CD4-positive, alpha-beta T cell (primary cell): ENCODE measurements around the gene LHB. TPM values are rescaled to one million over a fixed set of nuclear protein-coding genes. Genes with fewer than 3 reads are reported as not detected.

ENCODE experiments used
- ATAC-seq: fragments of 200-7000 bp; cut with Tn5 transposase; one replicate; pipeline ENCODE4 v1.10.0; 2022; ENCODE audit warnings: mild to moderate bottlenecking; ENCODE audit not compliant: poor library complexity
- CTCF ChIA-PET: fragments of 350-600 bp; sonication (Branson Sonifier 250); formaldehyde crosslinking; loops from one replicate; lab custom pipeline; 2021; ENCODE audit warnings: antibody characterized with exemption, inconsistent platforms; lab: Charles Lee
- POLR2A ChIA-PET: fragments of 350-600 bp; sonication (Branson Sonifier 250); formaldehyde crosslinking; loops from one replicate; lab custom pipeline; 2021; ENCODE audit warnings: antibody characterized with exemption, inconsistent platforms; lab: Charles Lee
- DNase-seq, 14 experiments: peaks; one replicate each; pipeline ENCODE4 v3.0.0-alpha.2; 2013 to 2020; ENCODE audit warnings: mixed read lengths in 2 of 14
- H3K27ac ChIP-seq, 2 donors: one replicate each; pipeline versions ENCODE4 v1.5.1 to v1.7.0; 2013; ENCODE audit warnings: low read length in 2 of 2, low read depth in 1 of 2, mild to moderate bottlenecking in 1 of 2
- H3K27me3 ChIP-seq, 2 experiments: 1 replicate in 1 of 2; 2 replicates in 1 of 2; pipeline versions ENCODE4 v1.6.1 to v1.7.0; 2013; ENCODE audit warnings: low read length in 2 of 2, control low read depth in 1 of 2, mild to moderate bottlenecking in 1 of 2, moderate library complexity in 1 of 2; ENCODE audit not compliant: insufficient read depth in 2 of 2, control insufficient read depth in 1 of 2
- H3K36me3 ChIP-seq: one replicate; pipeline ENCODE4 v1.6.1; 2013; ENCODE audit warnings: low read length, control low read depth; ENCODE audit not compliant: insufficient read depth
- H3K4me1 ChIP-seq: one replicate; pipeline ENCODE4 v1.6.1; 2013; ENCODE audit warnings: low read length, control low read depth; ENCODE audit not compliant: insufficient read depth
- H3K4me3 ChIP-seq: one replicate; pipeline ENCODE4 v1.5.1; 2013; ENCODE audit warnings: mild to moderate bottlenecking, low read length, moderate library complexity
- H3K9me3 ChIP-seq, 2 experiments: 1 replicate in 1 of 2; 2 replicates in 1 of 2; pipeline versions ENCODE4 v1.6.1 to v1.7.0; 2013; ENCODE audit warnings: low read length in 2 of 2, mild to moderate bottlenecking in 2 of 2, control low read depth in 1 of 2, moderate library complexity in 1 of 2; ENCODE audit not compliant: control insufficient read depth in 1 of 2, insufficient read depth in 1 of 2
- H3K27ac Mint-ChIP-seq: one replicate; pipeline ENCODE4 v1.8.0; 2020; ENCODE audit warnings: mixed read lengths
- H3K27me3 Mint-ChIP-seq: one replicate; pipeline ENCODE4 v1.8.0; 2021; ENCODE audit warnings: mixed read lengths
- H3K36me3 Mint-ChIP-seq: one replicate; pipeline ENCODE4 v1.8.0; 2021; ENCODE audit warnings: low read depth, mixed read lengths
- H3K4me1 Mint-ChIP-seq: one replicate; pipeline ENCODE4 v1.8.0; 2021; ENCODE audit warnings: low read depth, mixed read lengths
- H3K4me3 Mint-ChIP-seq: one replicate; pipeline ENCODE4 v1.8.0; 2020; ENCODE audit warnings: mild to moderate bottlenecking, mixed read lengths
- H3K9me3 Mint-ChIP-seq: one replicate; pipeline ENCODE4 v1.8.0; 2020; ENCODE audit warnings: mixed read lengths
- intact Hi-C, 2 experiments: fragments of 100-400 bp; cut with DNase I in 1 of 2; cut with micrococcal nuclease in 1 of 2; formaldehyde crosslinking; loops; one replicate each; pipeline versions ENCODE4 v1.15.1 to v1.9.0; 2023 to 2025; cut with DNase I, micrococcal nuclease
- total RNA-seq, 174 experiments: library from RNA in 2 of 174; stranded (reverse) in 2 of 174; gene quantifications; one replicate each; pipeline ENCODE4 v1.2.3 and lab custom pipeline; 2021 to 2026
- TF ChIP-seq, protein P1 (sequence below): fragments of 200-600 bp; IDR thresholded peaks from one replicate; pipeline ENCODE4 v1.8.0; 2022; ENCODE audit warnings: antibody characterized with exemption, mild to moderate bottlenecking

LHB gene
- total RNA-seq, 2 experiments from 2014 or later: not detected

DNA sequence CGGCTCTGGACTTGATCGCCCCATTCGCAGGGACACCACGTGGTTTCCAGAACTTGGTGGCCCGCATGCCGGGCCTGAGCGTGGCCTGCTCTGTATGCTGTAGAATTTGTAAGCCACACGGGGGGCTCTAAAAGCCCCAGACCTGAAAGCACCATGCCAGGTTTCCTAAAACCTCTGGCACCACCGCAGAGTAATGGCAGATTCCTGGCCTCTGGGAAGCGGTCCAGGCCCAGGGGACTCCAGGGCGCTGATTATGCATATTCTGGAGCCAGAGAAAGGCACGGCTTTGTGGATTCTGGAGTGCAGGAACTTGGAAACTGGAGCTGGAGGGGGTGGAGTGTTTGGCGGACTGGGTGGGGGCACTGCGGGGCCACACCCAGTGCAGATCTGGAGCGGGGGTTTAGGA lies 48.1 kb downstream of the LHB start:
- H3K36me3 Mint-ChIP-seq: peaks cover 58% of the 10 kb centered on the region
- ChIA-PET POLR2A (no interaction called here), CTCF (interaction anchor here (2.6 kb wide), 1 partner anchor 125 kb away, joined by 31 read pairs; no protein-coding TSS in a partner anchor)
- Histone ChIP-seq H3K9me3 (peaks cover 0 to 3% of the 10 kb centered on the region in 2 experiments), H3K27me3 (peaks cover 0 to 2% of the 10 kb centered on the region in 2 experiments), H3K27ac (no peak overlapping the region), H3K4me1 (peaks cover 36% of the 10 kb centered on the region), H3K4me3 (no peak overlapping the region), H3K36me3 (peaks cover 48% of the 10 kb centered on the region)
- ATAC-seq (no peak), DNase-seq (no peak)
- H3K4me1 Mint-ChIP-seq: peaks cover 34% of the 10 kb centered on the region
- intact Hi-C loops: loop anchor here in 1 of 2 experiments (5.0 kb wide), 2 partner anchors 112 to 322 kb away; partner anchors contain the start of gene CA11
- H3K27me3 Mint-ChIP-seq: no peaks in the 10 kb centered on the region
- no peak overlapping the region for H3K4me3 Mint-ChIP-seq
- H3K27ac Mint-ChIP-seq: no peak overlapping the region
- H3K9me3 Mint-ChIP-seq: no peaks in the 10 kb centered on the region
- TF ChIP-seq, protein P1, sequence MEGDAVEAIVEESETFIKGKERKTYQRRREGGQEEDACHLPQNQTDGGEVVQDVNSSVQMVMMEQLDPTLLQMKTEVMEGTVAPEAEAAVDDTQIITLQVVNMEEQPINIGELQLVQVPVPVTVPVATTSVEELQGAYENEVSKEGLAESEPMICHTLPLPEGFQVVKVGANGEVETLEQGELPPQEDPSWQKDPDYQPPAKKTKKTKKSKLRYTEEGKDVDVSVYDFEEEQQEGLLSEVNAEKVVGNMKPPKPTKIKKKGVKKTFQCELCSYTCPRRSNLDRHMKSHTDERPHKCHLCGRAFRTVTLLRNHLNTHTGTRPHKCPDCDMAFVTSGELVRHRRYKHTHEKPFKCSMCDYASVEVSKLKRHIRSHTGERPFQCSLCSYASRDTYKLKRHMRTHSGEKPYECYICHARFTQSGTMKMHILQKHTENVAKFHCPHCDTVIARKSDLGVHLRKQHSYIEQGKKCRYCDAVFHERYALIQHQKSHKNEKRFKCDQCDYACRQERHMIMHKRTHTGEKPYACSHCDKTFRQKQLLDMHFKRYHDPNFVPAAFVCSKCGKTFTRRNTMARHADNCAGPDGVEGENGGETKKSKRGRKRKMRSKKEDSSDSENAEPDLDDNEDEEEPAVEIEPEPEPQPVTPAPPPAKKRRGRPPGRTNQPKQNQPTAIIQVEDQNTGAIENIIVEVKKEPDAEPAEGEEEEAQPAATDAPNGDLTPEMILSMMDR: no peak

DNA sequence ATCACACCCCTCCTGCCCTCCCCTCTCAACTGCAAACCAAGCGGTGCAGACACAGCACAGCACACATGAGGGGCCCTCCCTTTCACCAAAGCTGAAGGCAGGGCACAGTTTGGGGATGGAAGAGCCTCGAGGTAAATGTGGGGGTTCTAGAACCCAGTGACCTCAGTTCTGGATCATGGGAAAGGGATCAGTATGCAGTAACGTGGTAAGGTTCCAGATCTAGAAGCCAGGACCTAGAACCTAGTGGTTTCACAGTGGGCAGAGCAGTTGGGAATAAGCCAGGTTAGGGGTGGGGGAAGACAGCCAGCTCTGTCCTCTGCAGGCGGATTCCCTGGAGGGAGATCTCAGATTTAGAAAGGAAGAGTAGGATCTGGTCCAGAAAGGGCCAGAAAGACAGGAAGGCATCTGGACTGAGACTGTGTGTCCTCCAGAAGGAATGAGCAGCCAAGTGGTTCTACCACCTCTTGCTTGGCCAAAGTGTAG lies 48.7 kb downstream of the LHB start:
- intact Hi-C loops: loop anchor here in 1 of 2 experiments (5.0 kb wide), 2 partner anchors 111 to 321 kb away; partner anchors contain the start of gene CA11
- CTCF ChIA-PET: interaction anchor here (1.4 kb wide), 1 partner anchor 25 kb away, joined by 5 read pairs; the partner anchor contains the start of genes GYS1 and RUVBL2
- peaks cover 42% of the 10 kb centered on the region for H3K4me1 ChIP-seq
- TF ChIP-seq, protein P1: no peak
- H3K36me3 Mint-ChIP-seq: peaks cover 56% of the 10 kb centered on the region
- H3K4me1 Mint-ChIP-seq: peaks cover 39% of the 10 kb centered on the region
- H3K27me3 Mint-ChIP-seq: no peaks in the 10 kb centered on the region
- no peak overlapping the region for H3K27ac ChIP-seq
- DNase-seq: no peak
- H3K27ac Mint-ChIP-seq: no peak overlapping the region
- H3K36me3 ChIP-seq: peaks cover 46% of the 10 kb centered on the region
- peaks cover 0 to 3% of the 10 kb centered on the region in 2 experiments for H3K9me3 ChIP-seq
- peak overlapping the region; percentile 25 for H3K4me3 Mint-ChIP-seq
- H3K27me3 ChIP-seq: peaks cover 0 to 2% of the 10 kb centered on the region in 2 experiments
- H3K9me3 Mint-ChIP-seq: no peaks in the 10 kb centered on the region
- no peak overlapping the region for H3K4me3 ChIP-seq
- POLR2A ChIA-PET: interaction anchor here (0.8 to 3.8 kb wide), 9 partner anchors 8 to 180 kb away, joined by 3 to 41 read pairs (median 4); partner anchors contain the start of genes DHDH, GYS1 and RUVBL2
- ATAC-seq: no peak

DNA sequence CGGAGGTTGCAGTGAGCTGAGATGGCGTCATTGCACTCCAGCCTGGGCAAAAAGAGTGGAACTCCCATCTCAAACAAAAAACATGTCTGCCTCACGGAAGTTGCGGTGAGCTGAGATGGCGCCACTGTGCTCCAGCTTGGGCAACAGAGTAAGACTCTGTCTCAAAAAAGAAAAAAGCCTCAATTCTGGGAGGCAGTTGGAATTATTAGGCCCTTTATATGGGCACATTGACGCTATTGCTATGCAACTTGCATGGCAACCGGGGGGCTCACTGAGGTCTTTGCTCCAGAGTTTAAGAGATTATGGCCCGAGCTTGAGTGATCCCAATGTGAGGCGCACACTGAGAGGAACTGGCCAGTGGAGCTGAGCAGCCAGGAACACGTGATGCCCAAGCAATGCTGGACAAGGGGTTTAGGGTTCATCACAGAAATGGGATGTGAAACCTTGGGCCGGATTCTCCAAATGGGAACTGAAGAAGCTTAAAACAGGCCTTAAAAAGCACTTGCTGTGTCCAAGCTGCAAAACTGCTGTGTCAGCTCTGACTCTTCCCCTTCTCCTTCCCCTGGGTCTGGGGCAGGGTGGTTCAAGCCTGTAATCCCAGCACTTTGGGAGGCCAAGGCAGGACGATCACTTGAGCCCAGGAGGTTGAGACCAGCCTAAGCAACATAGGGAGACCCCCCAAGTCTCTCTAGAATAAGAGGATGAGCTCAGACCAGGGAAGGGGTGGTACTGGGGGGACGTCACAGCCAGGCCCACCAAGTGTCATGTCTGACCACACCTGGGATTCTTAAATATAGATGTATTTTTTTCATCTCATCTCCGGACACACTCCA lies 49.3 kb downstream of the LHB start:
- POLR2A ChIA-PET: interaction anchor here (0.8 to 3.8 kb wide), 10 partner anchors 9 to 180 kb away, joined by 3 to 41 read pairs (median 4); partner anchors contain the start of genes DHDH, GYS1 and RUVBL2
- Histone ChIP-seq H3K4me1 (peaks cover 48% of the 10 kb centered on the region), H3K4me3 (no peak overlapping the region), H3K9me3 (peaks cover 0 to 3% of the 10 kb centered on the region in 2 experiments), H3K27ac (no peak overlapping the region), H3K36me3 (peaks cover 42% of the 10 kb centered on the region), H3K27me3 (peaks cover 0 to 2% of the 10 kb centered on the region in 2 experiments)
- no peaks in the 10 kb centered on the region for H3K27me3 Mint-ChIP-seq
- H3K4me1 Mint-ChIP-seq: peaks cover 45% of the 10 kb centered on the region
- H3K9me3 Mint-ChIP-seq: no peaks in the 10 kb centered on the region
- TF ChIP-seq, protein P1: no peak
- intact Hi-C loops: loop anchor here in 1 of 2 experiments (5.0 kb wide), 2 partner anchors 110 to 320 kb away; partner anchors contain the start of gene CA11
- H3K36me3 Mint-ChIP-seq: peaks cover 49% of the 10 kb centered on the region
- peak overlapping the region; percentile 97 for H3K4me3 Mint-ChIP-seq
- CTCF ChIA-PET: interaction anchor here (1.4 kb wide), 1 partner anchor 26 kb away, joined by 5 read pairs; the partner anchor contains the start of genes GYS1 and RUVBL2
- H3K27ac Mint-ChIP-seq: peak overlapping the region; percentile 97
- ATAC-seq (no peak), DNase-seq (peak in 3 of 14 experiments; percentile 32 to 73 (median 66))
